ENCODE results near the gene PPP1R9B.

GRCh38 chr17:50099003-50099402, 51.5 kb downstream of the PPP1R9B start:
- TF ChIP-seq, protein P1, sequence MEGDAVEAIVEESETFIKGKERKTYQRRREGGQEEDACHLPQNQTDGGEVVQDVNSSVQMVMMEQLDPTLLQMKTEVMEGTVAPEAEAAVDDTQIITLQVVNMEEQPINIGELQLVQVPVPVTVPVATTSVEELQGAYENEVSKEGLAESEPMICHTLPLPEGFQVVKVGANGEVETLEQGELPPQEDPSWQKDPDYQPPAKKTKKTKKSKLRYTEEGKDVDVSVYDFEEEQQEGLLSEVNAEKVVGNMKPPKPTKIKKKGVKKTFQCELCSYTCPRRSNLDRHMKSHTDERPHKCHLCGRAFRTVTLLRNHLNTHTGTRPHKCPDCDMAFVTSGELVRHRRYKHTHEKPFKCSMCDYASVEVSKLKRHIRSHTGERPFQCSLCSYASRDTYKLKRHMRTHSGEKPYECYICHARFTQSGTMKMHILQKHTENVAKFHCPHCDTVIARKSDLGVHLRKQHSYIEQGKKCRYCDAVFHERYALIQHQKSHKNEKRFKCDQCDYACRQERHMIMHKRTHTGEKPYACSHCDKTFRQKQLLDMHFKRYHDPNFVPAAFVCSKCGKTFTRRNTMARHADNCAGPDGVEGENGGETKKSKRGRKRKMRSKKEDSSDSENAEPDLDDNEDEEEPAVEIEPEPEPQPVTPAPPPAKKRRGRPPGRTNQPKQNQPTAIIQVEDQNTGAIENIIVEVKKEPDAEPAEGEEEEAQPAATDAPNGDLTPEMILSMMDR (IDR thresholded peaks at IDR 0.05) = no peak
- no peak for TF ChIP-seq POLR2AphosphoS5 (IDR thresholded peaks at IDR 0.05)
